ENCODE results near the gene WDR33.

The WDR33 gene

GRCh38 chr2:127740665-127741288 is 70.2 kb downstream of the WDR33 start:
- H3K9me3 ChIP-seq, result no peaks in the 10 kb centered on the region
- H3K4me1 ChIP-seq, result no peaks in the 10 kb centered on the region
- H3K4me3 ChIP-seq (ENCODE audit: low read depth, low read length), result no peak overlapping the region
- no peaks in the 10 kb centered on the region; the same call in 1 of the 2 replicates for H3K36me3 ChIP-seq
- no peak for TF ChIP-seq CTCF (IDR thresholded peaks at IDR 0.05; ENCODE audit: low read depth, low read length)
- no peak for DNase-seq
- H3K27me3 ChIP-seq, result no peaks in the 10 kb centered on the region

GRCh38 chr2:127739800-127740199 is 71.2 kb downstream of the WDR33 start:
- DNase-seq, result no peak
- no peak overlapping the region for H3K4me3 ChIP-seq (ENCODE audit: low read depth, low read length)
- no peaks in the 10 kb centered on the region for H3K4me1 ChIP-seq
- no peaks in the 10 kb centered on the region; the same call in 1 of the 2 replicates for H3K36me3 ChIP-seq
- no peaks in the 10 kb centered on the region for H3K9me3 ChIP-seq
- TF ChIP-seq CTCF (IDR thresholded peaks at IDR 0.05; ENCODE audit: low read depth, low read length), result no peak
- H3K27me3 ChIP-seq, result no peaks in the 10 kb centered on the region

- Histone ChIP-seq H3K4me3 (ENCODE audit: low read depth, low read length) (no peak overlapping the region), H3K27me3 (no peaks in the 10 kb centered on the region), H3K9me3 (no peaks in the 10 kb centered on the region), H3K4me1 (no peaks in the 10 kb centered on the region), H3K36me3 (no peaks in the 10 kb centered on the region; the same call in 1 of the 2 replicates)
- DNase-seq, result no peak
- no peak for TF ChIP-seq CTCF (IDR thresholded peaks at IDR 0.05; ENCODE audit: low read depth, low read length)
Observed at GRCh38 chr2:127737892-127738291, 73.1 kb downstream of the WDR33 start.

GRCh38 chr2:127735537-127736399 is 75.2 kb downstream of the WDR33 start:
- H3K4me3 ChIP-seq (ENCODE audit: low read depth, low read length), result no peak overlapping the region
- TF ChIP-seq CTCF (IDR thresholded peaks at IDR 0.05; ENCODE audit: low read depth, low read length), result no peak
- no peaks in the 10 kb centered on the region for H3K9me3 ChIP-seq
- no peaks in the 10 kb centered on the region for H3K27me3 ChIP-seq
- no peaks in the 10 kb centered on the region for H3K4me1 ChIP-seq
- DNase-seq, result no peak
- no peaks in the 10 kb centered on the region; the same call in 1 of the 2 replicates for H3K36me3 ChIP-seq

GRCh38 chr2:127735044-127735443 is 75.9 kb downstream of the WDR33 start:
- Histone ChIP-seq H3K27me3 (no peaks in the 10 kb centered on the region), H3K36me3 (no peaks in the 10 kb centered on the region), H3K9me3 (no peaks in the 10 kb centered on the region), H3K4me3 (ENCODE audit: low read depth, low read length) (no peak overlapping the region), H3K4me1 (no peaks in the 10 kb centered on the region)
- DNase-seq, result no peak
- no peak for TF ChIP-seq CTCF (IDR thresholded peaks at IDR 0.05; ENCODE audit: low read depth, low read length)
